ENCODE data around the gene PPIL3. TPM values are rescaled to one million over a fixed set of nuclear protein-coding genes. Genes with fewer than 3 reads are reported as not detected.
"Not testable (repeated sequence)": the region's sequence is repeated elsewhere in the genome, so short reads cannot be mapped to it uniquely, and the experiment has no call there.

PPIL3 gene
- total RNA-seq, 1 donor from 2014 or later: 55.4 TPM

GRCh38 chr2:200909958-200910357 is 21.1 kb upstream of the PPIL3 start:
- no peak for DNase-seq (ENCODE audit: low spot score in 2 of 2, unreplicated experiment in 2 of 2)
- H3K27ac Mint-ChIP-seq: no peak overlapping the region
- no peaks in the 10 kb centered on the region for H3K4me1 Mint-ChIP-seq
- no peak overlapping the region for H3K4me3 Mint-ChIP-seq
- H3K27me3 Mint-ChIP-seq (ENCODE audit: low read depth): no peaks in the 10 kb centered on the region
- no peaks in the 10 kb centered on the region for H3K9me3 Mint-ChIP-seq
- no peak for TF ChIP-seq CTCF (IDR thresholded peaks at IDR 0.05; ENCODE audit: unreplicated experiment)
- peaks cover 26% of the 10 kb centered on the region for H3K36me3 Mint-ChIP-seq

- peak in 1 of 2 experiments; percentile 56 for DNase-seq (ENCODE audit: low spot score in 2 of 2, unreplicated experiment in 2 of 2)
- Mint-ChIP-seq H3K36me3 (peaks cover 17% of the 10 kb centered on the region), H3K9me3 (no peaks in the 10 kb centered on the region), H3K4me1 (no peaks in the 10 kb centered on the region), H3K27ac (no peak overlapping the region), H3K27me3 (ENCODE audit: low read depth) (no peaks in the 10 kb centered on the region), H3K4me3 (no peak overlapping the region)
- peak; percentile 36 for TF ChIP-seq CTCF (IDR thresholded peaks at IDR 0.05; ENCODE audit: unreplicated experiment)
Observed at GRCh38 chr2:200905618-200906296, 16.9 kb upstream of the PPIL3 start.

- no peak overlapping the region for H3K27ac Mint-ChIP-seq
- peak in 1 of 2 experiments; percentile 50 for DNase-seq (ENCODE audit: low spot score in 2 of 2, unreplicated experiment in 2 of 2)
- H3K36me3 Mint-ChIP-seq: peaks cover 24% of the 10 kb centered on the region
- no peaks in the 10 kb centered on the region for H3K4me1 Mint-ChIP-seq
- no peaks in the 10 kb centered on the region for H3K9me3 Mint-ChIP-seq
- H3K27me3 Mint-ChIP-seq (ENCODE audit: low read depth): no peaks in the 10 kb centered on the region
- H3K4me3 Mint-ChIP-seq: no peak overlapping the region
- peak; percentile 60 for TF ChIP-seq CTCF (IDR thresholded peaks at IDR 0.05; ENCODE audit: unreplicated experiment)
Observed at GRCh38 chr2:200901459-200902072, 12.7 kb upstream of the PPIL3 start.

GRCh38 chr2:200899482-200899881 is 10.6 kb upstream of the PPIL3 start:
- Mint-ChIP-seq H3K36me3 (peaks cover 31% of the 10 kb centered on the region), H3K4me3 (no peak overlapping the region), H3K27ac (no peak overlapping the region)

GRCh38 chr2:200881715-200882249 is 7.1 kb downstream of the PPIL3 start:
- not testable (repeated sequence) for DNase-seq (ENCODE audit: low spot score in 2 of 2, unreplicated experiment in 2 of 2); H3K9me3 Mint-ChIP-seq; H3K27me3 Mint-ChIP-seq (ENCODE audit: low read depth); H3K4me1 Mint-ChIP-seq; H3K4me3 Mint-ChIP-seq; H3K27ac Mint-ChIP-seq
- H3K36me3 Mint-ChIP-seq: peaks cover 29% of the 10 kb centered on the region

More at GRCh38 chr2:200899482-200899881, 10.6 kb upstream of the PPIL3 start:
- Mint-ChIP-seq H3K4me1 (no peaks in the 10 kb centered on the region), H3K9me3 (no peaks in the 10 kb centered on the region), H3K27me3 (ENCODE audit: low read depth) (no peaks in the 10 kb centered on the region)
- TF ChIP-seq CTCF (IDR thresholded peaks at IDR 0.05; ENCODE audit: unreplicated experiment): no peak
- no peak for DNase-seq (ENCODE audit: low spot score in 2 of 2, unreplicated experiment in 2 of 2)

GRCh38 chr2:200878289-200878880 is 10.5 kb downstream of the PPIL3 start:
- H3K36me3 Mint-ChIP-seq: peaks cover 34% of the 10 kb centered on the region

More at GRCh38 chr2:200878289-200878880, 10.5 kb downstream of the PPIL3 start:
- no peak overlapping the region for H3K4me3 Mint-ChIP-seq
- TF ChIP-seq CTCF (IDR thresholded peaks at IDR 0.05; ENCODE audit: unreplicated experiment): no peak
- no peak for DNase-seq (ENCODE audit: low spot score in 2 of 2, unreplicated experiment in 2 of 2)
- no peak overlapping the region for H3K27ac Mint-ChIP-seq
- H3K4me1 Mint-ChIP-seq: no peaks in the 10 kb centered on the region
- H3K9me3 Mint-ChIP-seq: no peaks in the 10 kb centered on the region
- H3K27me3 Mint-ChIP-seq (ENCODE audit: low read depth): no peaks in the 10 kb centered on the region

Measured in mesothelial cell of epicardium (in vitro differentiated cells).